Breast epithelium (tissue), 3 donors: Measurements from ENCODE around the gene EP300.
"Not testable (repeated sequence)": the region's sequence is repeated elsewhere in the genome, so short reads cannot be mapped to it uniquely, and the experiment has no call there.

Experiments
- POLR2A ChIP-seq: fragments of 450-650 bp; IDR thresholded peaks from one replicate; pipeline ENCODE4 v1.6.1; 2016; ENCODE audit warnings: antibody characterized with exemption, mild to moderate bottlenecking, moderate library complexity
- TF ChIP-seq, protein P1 (sequence below), 3 donors: fragments of 450-650 bp; IDR thresholded peaks; one replicate each; pipeline ENCODE4 v1.5.1; 2016 to 2017; ENCODE audit warnings: antibody characterized with exemption in 3 of 3, mild to moderate bottlenecking in 3 of 3, moderate library complexity in 3 of 3

DNA sequence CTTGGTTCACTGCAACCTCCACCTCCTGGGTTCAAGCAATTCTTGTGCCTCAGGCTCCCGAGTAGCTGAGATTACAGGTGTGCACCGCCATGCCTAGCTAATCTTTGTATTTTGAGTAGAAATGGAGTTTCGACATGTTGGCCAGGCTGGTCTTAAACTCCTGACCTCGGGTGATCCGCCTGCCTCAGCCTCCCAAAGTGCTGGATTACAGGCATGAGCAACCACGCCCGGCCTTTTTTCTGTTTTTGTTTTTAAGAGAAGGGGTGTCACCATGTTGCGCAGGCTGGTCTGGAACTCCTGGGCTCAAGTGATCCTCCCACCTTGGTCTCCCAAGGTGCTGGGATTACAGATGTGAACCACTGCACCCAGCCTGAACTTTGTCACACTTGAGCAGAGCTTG, 26.1 kb upstream of the EP300 start:
- TF ChIP-seq, protein P1, sequence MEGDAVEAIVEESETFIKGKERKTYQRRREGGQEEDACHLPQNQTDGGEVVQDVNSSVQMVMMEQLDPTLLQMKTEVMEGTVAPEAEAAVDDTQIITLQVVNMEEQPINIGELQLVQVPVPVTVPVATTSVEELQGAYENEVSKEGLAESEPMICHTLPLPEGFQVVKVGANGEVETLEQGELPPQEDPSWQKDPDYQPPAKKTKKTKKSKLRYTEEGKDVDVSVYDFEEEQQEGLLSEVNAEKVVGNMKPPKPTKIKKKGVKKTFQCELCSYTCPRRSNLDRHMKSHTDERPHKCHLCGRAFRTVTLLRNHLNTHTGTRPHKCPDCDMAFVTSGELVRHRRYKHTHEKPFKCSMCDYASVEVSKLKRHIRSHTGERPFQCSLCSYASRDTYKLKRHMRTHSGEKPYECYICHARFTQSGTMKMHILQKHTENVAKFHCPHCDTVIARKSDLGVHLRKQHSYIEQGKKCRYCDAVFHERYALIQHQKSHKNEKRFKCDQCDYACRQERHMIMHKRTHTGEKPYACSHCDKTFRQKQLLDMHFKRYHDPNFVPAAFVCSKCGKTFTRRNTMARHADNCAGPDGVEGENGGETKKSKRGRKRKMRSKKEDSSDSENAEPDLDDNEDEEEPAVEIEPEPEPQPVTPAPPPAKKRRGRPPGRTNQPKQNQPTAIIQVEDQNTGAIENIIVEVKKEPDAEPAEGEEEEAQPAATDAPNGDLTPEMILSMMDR (IDR thresholded peaks at IDR 0.05): not testable (repeated sequence)
- not testable (repeated sequence) for TF ChIP-seq POLR2A
